HG03575 (cell line): ENCODE data around the gene ATF5.
"Not testable (repeated sequence)": the region's sequence is repeated elsewhere in the genome, so short reads cannot be mapped to it uniquely, and the experiment has no call there.

Source experiments
- ATAC-seq: cut with Tn5 transposase; IDR thresholded peaks from one replicate; pipeline ENCODE4 v1.9.1; 2021; ENCODE audit not compliant: unreplicated experiment, insufficient number of reproducible peaks, low FRiP score; ENCODE audit errors: extremely low read depth

ATF5 gene

DNA sequence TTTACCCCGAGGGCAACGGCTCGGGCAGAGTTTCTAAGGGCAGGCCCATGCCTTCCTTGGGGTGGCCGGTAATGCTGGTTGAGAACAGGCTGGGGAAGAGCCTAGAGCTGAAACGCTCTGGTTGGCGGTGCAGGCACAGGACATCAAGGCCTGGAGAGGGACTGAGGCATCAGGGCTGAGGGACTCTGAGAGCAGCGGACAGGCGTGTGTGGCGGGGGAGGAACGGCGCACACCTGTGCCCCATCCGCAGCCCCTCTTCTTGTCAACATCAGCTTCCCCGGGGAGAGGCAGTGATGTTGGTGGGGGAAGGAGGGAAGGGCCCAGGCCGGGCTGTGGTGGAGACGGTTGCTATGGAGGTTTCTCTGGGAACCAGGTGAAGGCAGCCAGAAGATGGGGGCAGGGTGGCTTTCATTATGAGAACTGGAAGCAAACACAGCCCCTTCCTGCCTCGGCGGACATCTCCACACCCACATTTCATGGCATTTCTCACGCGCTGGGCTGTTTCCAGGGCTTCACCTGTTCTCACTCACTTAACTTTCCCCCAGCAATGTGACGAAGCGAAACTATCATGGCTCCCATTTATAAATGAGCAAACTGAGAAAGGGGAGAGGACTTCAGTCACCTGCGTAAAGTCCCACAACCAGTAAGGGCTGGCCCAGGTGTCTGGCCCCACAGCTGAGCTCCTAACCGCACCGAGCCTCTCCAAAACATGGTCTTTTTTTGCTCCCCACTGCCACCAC is 8.2 kb upstream of the ATF5 start:
- no peak for ATAC-seq

DNA sequence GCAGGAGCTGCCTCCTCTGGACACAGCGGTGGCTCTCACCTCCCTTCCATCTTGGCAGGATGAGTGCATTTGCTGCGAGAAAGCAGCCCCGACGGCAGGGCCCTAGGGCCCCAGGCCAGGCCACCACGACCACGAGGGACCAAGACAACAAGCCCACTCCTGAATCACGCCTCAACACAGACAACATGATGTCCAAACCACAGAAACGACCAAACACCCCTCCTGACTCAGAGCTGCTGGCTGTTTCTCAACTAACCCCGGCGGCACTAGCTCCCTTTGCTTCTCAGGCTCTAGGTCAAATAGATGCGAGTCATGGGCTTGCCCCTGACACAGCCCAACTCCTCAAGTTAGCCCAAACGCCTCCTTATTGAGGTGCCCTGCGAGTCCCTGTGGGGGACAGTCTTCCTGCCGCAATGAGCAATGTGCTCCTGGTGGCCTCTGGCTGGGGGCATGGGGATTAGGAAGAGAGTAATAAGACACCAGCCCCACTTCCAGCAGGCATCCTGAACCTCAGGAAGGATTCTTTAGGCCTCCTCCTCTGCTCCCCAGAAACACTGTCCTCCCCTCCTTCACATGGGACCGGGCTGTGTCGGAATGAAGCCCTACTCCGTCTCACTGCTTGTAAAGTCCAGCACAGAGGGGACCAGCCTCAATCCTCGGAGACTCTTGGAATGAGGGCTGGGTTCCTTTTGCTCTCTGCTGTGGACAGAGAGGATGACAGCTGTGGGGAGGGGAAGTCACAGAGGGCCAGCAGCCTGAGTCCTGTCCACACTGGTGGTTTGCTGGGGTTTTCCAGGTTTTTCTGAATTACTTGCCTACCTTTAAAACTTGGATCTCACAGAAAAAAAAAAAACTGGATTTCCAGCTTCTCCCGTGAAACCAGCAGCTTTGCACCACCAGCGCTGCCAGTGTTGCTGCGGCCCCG is 6.9 kb upstream of the ATF5 start:
- ATAC-seq, result no peak

DNA sequence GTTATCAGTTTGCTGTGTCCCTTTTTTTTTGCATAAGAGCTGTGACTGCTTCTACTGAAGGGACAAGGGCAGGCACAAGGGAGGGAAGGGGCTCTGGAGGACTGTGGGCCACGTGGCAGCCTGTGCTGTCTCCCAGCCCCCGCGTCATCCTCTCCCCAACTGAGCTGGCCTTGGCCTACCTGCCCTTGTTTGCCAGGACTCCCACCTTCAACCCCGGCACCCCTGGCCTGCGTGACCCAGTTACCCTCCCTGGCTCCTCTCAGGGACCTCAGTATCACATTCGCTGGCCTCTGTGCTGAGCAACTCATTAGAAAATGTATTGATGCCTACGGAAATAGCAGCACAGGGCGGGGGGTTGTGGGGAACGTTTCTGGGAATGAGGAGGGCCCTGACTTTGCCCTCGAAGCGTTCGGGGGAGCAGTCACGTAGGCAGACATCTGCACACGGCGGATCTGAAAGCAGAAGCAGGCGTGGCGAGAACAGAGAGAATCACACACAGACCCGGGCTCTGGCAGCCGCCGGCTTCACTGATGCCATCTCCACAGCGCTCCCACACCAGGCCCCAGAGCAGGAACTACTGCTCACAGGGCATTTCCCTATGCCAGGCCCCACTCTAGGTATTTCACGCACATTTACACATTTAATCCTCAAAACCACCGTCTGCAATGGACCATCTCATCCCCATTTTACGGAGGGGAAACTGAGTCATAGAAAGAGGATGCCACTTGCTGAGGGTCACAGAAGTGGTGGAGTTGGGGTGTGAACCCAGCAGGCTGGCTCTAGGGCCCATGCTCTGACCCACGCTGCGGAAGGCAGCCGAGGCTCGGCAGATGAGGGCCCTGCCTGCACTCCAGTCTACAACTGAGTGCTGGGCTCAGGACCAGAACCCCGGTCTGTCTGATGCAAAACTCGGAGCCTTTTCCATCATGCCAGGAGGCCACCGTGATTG is 5.7 kb upstream of the ATF5 start:
- no peak for ATAC-seq

DNA sequence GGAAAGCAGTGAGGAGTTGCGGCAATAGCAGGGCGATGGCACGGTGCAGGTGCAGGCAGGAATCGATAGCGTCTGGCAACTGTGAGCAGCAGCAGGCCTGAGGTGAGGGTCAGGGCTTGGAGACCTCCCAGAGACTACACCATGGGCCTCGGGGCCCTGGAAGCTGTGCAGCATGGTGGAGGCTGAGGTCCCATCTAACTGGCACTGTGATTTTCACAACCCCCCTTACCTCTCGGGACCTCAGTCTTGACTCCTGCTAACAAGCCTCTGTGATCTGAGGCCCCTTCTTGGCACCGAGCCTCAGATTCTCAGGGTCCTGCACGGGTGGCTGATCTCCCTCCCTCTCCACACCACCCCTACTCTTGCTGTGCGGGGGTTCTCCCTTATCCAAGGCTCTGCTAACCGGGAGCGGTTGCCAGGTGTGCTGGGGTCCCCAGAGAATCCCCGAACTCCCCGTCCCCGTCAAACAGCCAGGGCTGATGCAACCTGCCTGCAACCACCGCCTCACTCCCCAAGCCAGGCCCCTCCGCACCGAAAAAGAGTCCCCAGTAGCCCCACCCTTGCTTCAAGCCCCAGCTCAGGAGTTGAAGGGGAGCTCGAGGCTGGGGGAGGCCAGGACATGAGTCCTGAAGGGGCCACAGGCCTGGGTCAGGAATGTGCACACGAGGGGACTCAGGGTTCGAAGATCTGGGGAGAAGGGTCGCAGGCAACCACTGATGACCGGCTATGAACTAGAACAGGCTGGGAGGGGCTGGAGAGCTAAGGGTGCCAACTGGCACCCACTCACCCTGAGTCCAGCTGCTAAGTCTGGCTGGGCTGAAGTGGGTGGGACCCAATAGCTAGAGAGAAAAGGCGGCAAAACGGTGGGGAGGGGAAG is 4.8 kb upstream of the ATF5 start:
- no peak for ATAC-seq

DNA sequence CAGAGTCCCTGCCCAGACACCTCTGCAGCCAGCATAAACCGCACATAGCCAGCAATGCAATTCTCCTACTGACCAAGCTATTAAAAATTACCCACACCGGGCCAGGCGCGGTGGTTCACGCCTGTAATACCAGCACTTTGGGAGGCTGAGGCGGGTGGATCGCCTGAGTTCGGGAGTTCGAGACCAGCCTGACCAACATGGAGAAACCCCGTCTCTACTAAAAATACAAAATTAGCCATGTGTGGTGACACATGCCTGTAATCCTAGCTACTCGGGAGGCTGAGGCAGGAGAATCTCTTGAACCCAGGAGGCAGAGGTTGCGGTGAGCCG is 4.2 kb upstream of the ATF5 start:
- not testable (repeated sequence) for ATAC-seq

DNA sequence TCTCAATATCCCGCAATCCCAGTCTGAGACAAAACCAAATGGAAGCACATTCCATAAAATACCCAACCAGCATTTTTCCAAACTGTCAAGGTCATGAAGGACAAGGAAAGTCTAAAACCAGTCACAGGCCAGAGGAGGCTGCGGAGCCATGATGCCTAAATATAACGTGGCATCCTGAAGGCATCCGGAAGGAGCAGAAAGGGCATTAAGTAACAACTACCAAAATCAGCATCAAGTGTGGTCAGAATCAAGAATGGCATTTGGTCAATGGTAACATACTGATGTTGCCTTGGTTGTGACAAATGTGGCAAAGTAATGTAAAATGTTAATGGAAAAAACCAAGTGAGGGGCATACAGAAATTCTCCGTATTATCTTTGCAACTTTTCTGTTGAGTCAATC is 3.5 kb upstream of the ATF5 start:
- ATAC-seq, result no peak

DNA sequence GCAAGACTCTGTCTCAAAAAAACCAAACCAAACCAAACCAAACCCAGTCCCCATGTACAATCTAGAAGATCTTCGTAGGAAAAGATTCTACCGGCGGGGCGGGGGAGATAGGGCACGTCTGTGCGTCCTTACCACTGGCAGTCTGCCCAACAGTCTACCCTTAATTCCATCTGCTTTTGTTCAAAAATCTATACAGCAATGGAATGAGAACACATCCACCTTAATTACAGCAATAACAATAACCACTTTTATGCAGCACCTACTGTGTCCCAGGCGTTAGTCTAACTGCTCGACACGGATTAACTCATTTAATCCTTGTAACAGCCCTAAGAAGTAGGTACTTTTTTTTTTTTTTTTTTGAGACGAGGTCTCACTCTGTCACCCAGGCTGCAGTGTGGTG is 2.5 kb upstream of the ATF5 start:
- no peak for ATAC-seq

DNA sequence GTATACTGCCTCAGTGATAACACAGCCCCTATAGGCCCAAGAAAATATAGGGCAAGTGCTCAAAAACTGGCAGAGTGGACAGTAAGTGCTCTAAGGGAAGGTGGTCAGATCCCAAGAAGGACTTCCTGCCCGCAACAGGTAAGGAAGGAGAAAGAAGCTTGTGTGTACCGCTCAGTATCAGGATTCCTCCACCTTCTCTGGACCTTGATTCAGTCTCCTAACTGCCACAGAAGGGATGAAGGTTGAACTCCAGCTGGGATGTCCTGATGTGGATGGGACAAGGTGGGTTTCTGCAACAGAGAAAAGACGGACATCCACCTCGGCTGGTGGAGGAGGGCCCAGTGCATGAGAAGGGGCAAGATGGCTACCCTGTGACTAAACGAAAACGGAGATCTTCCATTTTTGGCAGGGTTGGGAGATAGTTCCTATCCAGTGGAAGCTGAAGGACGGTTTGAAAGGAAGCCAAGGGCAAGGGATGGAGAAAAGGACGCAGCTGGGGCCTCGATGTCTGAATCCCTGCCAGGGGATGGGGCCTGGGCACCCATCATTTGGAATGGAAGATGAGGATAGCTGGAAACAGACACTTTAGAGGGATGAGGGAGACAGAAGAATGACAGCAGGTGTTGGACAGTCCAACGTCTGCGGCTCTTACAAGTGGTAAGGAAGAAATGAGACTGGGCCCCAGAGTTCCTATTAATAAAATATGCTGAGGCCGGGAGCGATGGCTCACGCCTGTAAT is 1.3 kb upstream of the ATF5 start:
- ATAC-seq, result no peak

DNA sequence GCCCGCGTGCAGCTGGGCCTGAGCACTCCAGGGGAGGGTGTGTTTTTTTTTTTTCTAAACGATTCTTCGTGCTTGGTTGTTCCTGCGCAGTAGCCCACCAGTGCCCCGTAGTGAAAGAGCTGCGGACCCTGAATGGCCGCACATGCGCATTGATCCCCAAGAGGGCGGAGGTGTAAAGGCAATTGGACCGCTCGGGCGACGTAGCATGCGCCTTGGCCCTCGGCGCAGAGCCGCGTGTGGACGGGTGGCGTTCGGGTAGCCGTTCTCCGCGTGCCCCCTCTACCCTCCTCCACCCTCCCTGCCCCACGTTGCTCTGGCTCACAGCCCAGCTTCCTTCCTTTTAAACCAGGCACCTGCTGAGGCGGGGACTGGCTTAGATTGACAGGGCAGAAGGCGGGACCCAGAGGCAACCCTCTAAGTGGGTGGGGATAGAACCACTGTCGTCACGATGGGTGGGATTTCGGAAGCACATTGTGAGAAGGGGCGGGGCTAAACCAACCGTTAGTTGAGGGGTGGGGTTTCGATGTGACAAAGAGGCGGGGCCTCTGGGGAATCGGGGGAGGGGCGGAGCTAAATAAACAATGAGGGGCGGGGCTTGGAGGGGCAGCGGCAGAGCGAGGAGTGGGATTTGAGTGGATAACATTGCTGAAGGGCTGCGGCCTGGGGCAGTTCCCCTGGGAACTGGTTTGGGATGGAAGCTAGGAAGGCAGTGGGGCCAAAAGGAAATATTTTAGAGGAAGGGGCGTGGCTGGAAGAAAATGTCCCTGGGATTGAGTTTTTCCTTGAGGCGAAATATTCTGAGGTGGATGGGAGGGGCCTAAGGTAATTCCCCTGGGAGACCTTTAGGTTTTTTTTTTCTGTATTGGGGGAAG is 842 bp downstream of the ATF5 start:
- ATAC-seq, result peak; percentile 27

DNA sequence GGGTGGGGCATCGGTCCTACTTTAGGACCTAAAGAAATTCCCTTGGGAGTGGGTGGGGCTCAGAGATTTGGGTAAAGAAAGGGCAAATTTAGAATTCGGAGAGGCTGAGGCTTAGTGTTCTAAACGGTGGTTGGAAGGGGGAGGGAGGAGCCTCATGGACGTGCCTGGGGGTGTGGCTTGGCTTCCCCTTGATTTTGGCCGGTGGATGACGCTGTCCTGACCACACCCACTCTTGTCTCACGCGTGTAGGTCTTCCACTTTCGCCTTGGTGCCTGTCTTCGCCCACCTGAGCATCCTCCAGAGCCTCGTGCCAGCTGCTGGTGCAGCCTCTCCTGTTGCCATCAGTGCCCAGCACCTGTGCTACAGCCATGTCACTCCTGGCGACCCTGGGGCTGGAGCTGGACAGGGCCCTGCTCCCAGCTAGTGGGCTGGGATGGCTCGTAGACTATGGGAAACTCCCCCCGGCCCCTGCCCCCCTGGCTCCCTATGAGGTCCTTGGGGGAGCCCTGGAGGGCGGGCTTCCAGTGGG is 1.5 kb downstream of the ATF5 start:
- no peak for ATAC-seq

DNA sequence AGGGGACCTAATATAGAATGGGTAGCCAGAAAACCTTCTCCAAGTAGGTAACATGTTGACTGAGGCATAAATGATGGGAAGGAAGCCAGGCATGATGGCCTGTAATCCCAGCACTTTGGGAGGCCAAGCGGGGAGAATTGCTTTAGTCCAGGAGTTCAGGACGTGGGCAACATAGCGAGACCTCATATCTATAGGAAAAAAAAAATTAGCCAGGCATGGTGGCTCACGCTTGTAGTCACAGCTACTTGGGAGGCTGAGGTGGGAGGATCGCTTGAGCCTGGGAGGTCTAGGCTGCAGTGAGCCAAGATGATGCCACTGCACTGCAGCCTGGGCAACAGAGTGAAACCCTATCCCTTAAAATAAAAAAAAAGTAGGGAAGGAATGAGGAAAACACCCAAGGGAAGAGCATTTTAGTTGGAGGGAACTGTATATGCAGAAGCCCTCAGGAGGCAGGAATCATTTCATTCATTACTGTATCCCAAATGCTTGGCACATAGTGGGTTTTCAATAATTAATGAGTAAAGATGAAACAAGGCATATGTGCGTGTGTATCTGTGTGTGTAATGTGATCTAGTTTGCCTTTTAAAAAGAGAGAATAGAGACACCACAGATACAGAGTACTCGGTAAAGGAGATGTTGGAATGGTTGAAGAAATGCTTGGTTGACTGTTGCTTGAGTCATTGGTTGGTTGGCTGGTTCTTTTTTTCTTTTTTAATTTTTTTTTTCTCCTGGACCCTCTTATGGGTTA is 2.5 kb downstream of the ATF5 start:
- ATAC-seq, result no peak

DNA sequence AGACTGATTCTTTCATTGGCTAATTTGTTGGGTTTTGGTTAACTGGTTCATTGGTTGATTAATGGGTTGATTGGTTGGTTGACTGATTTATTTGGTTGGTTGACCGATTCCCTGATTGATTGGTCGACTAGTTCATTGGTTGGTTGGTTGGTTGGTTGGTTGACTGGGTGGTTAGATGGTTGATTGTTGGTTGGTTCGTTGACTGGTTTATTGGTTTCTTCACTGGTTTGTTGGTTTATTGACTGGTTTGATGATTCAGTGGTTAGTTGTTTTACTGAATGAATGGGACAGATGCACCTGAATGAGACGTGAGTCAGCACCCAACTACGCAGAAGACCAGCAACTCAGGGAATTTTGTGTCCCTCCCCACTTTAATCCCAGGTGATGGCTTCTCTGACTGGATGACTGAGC is 3.0 kb downstream of the ATF5 start:
- no peak for ATAC-seq

DNA sequence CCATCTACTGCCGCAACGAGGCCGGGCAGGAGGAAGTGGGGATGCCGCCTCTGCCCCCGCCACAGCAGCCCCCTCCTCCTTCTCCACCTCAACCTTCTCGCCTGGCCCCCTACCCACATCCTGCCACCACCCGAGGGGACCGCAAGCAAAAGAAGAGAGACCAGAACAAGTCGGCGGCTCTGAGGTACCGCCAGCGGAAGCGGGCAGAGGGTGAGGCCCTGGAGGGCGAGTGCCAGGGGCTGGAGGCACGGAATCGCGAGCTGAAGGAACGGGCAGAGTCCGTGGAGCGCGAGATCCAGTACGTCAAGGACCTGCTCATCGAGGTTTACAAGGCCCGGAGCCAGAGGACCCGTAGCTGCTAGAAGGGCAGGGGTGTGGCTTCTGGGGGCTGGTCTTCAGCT is 3.7 kb downstream of the ATF5 start:
- ATAC-seq, result no peak

DNA sequence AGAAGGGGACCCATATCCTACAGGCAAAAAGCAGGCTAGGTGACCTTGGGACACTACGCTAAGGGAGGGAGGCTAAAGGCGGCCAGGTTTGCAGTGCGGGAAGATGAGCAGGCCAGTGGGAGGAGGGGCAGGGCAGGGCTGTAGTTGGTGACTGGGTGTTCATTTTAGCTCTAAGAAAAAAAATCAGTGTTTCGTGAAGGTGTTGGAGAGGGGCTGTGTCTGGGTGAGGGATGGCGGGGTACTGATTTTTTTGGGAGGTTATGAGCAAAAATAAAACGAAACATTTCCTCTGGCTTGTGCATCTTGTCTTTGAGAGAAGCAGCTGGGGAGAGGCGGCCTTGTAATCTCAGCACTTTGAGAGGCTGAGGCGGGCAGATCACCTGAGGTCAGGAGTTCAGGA is 4.6 kb downstream of the ATF5 start:
- no peak for ATAC-seq

DNA sequence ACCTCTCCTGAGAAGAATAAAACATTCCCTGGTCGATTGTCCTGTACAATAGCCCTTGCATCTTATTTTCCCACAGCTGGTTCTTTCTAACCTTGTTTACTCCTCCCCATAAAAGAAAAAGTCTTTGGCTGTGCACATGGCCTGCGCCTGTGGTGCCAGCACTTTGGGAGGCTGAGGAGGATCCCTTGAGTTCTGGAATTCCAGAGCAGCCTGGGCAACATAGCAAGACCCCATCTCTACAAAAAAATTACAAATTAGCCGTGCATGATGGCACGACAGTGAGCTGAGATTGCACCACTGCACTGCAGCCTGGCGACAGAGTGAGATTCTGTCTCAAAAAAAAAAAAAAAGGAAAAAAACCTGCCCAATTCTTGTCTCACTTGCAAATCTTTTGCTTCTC is 7.5 kb downstream of the ATF5 start:
- ATAC-seq, result no peak

DNA sequence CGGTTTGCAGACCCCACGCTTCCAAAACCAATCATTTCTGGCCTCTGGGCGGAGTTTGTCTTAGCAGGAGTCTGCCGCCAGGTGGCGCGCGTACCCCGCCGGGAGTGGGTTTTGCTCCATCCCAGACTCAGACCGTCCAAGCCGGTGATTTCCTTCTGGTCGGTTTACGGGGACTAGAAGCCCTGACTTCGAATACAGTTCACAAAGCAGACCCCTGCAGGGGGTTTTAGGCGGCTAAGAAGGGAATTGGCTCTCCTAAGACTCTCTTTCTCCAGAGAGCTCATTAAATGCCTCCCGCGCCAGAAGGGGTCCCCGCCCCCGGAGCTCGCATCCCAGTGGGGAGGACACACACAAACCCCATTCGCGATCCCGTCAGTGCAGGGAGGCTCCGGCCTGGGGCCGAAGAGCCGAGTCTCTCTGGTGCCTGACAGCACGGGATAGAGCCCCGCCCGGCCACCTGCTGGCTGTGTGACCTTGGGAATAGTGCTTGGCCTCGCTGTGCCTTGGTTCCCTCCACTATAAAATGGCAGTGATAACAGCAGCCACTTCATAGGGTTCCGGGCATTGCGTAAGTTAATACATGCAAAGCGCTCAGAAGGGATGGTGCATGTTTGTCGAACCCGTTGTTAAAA is 8.9 kb downstream of the ATF5 start:
- ATAC-seq, result no peak
